PC-9 (cell line): ENCODE data around the gene UNG. TPM values are rescaled to one million over a fixed set of nuclear protein-coding genes. Genes with fewer than 3 reads are reported as not detected.

ENCODE experiments used
- BruUV-seq: library from RNA; stranded (reverse); fragments of 400-500 nt; replicated peaks from 2 replicates; lab custom pipeline; 2021; lab: Mats Ljungman, UMichigan
- CTCF ChIA-PET: fragments of 300-600 bp; sonication (Branson Sonifier 250); formaldehyde crosslinking; loops from one replicate; lab custom pipeline; 2022; ENCODE audit warnings: antibody characterized with exemption; lab: Charles Lee
- POLR2A ChIA-PET: fragments of 300-600 bp; sonication (Branson Sonifier 250); formaldehyde crosslinking; loops from one replicate; lab custom pipeline; 2022; ENCODE audit warnings: antibody characterized with exemption; ENCODE audit not compliant: unreplicated experiment; lab: Charles Lee
- DNase-seq, 2 experiments: peaks; one replicate each; pipeline versions ENCODE4 v3.0.0 to v3.0.0-alpha.2; 2015 to 2022; ENCODE audit warnings: mixed read lengths in 1 of 2
- H2AFZ ChIP-seq: fragments of 200-600 bp; sonication (generic); 2 replicates; pipeline ENCODE4 v1.8.1; 2017; ENCODE audit warnings: antibody characterized with exemption
- H3F3A ChIP-seq: fragments of 200-600 bp; sonication (generic); 2 replicates; pipeline ENCODE4 v1.8.1; 2017; ENCODE audit warnings: antibody characterized with exemption, mild to moderate bottlenecking, low read depth; ENCODE audit not compliant: insufficient read depth
- H3K27ac ChIP-seq: fragments of 200-600 bp; sonication (generic); 2 replicates; pipeline ENCODE4 v1.6.1; 2016; ENCODE audit warnings: mixed run types
- H3K27me3 ChIP-seq: fragments of 200-600 bp; sonication (generic); 2 replicates; pipeline ENCODE4 v1.6.1; 2016; ENCODE audit warnings: low read depth, mixed run types; ENCODE audit not compliant: insufficient read depth
- H3K36me3 ChIP-seq: fragments of 200-600 bp; sonication (generic); 2 replicates; pipeline ENCODE4 v1.6.1; 2016; ENCODE audit warnings: low read depth, mixed run types
- H3K4me1 ChIP-seq: fragments of 200-600 bp; sonication (generic); replicated peaks from 2 replicates; pipeline ENCODE4 v1.6.1; 2016; ENCODE audit warnings: mixed run types; ENCODE audit not compliant: insufficient read depth
- H3K4me2 ChIP-seq: fragments of 200-600 bp; sonication (generic); 2 replicates; pipeline ENCODE4 v1.6.1; 2017; ENCODE audit warnings: mixed run types
- H3K4me3 ChIP-seq: fragments of 200-600 bp; sonication (generic); 2 replicates; pipeline ENCODE4 v1.6.1; 2016; ENCODE audit warnings: mixed run types
- H3K79me2 ChIP-seq: fragments of 200-600 bp; sonication (generic); 2 replicates; pipeline ENCODE4 v1.6.1; 2017; ENCODE audit warnings: low read depth, mixed run types
- H3K9me2 ChIP-seq: fragments of 200-600 bp; sonication (generic); 2 replicates; pipeline ENCODE4 v1.8.1; 2017; ENCODE audit warnings: mild to moderate bottlenecking; ENCODE audit not compliant: insufficient read depth
- H3K9me3 ChIP-seq: fragments of 200-600 bp; sonication (generic); 2 replicates; pipeline ENCODE4 v1.8.1; 2016; ENCODE audit warnings: low read depth; ENCODE audit not compliant: insufficient read depth
- H4K20me1 ChIP-seq: fragments of 200-600 bp; sonication (generic); 2 replicates; pipeline ENCODE4 v1.8.1; 2017; ENCODE audit not compliant: insufficient read depth
- CTCF ChIP-seq: fragments of 200-600 bp; sonication (generic); conservative IDR thresholded peaks from 2 replicates; pipeline ENCODE4 v1.6.1; 2017; ENCODE audit warnings: mixed run types, antibody characterized with exemption, mild to moderate bottlenecking, moderate library complexity
- EZH2 ChIP-seq: fragments of 200-600 bp; sonication (generic); IDR thresholded peaks from 2 replicates; pipeline ENCODE4 v1.8.0; 2017; ENCODE audit warnings: antibody characterized with exemption, low read depth
- intact Hi-C: fragments of 100-400 bp; cut with micrococcal nuclease; formaldehyde crosslinking; loops from one replicate; pipeline ENCODE4 v1.10.0; 2022; ENCODE audit not compliant: unreplicated experiment
- total RNA-seq: library from RNA; stranded (reverse); gene quantifications from 2 replicates; pipeline ENCODE4 v1.2.3, GENCODE V29; 2021

Gene UNG
- total RNA-seq, 1 experiment from 2014 or later = 54.9 TPM

DNA sequence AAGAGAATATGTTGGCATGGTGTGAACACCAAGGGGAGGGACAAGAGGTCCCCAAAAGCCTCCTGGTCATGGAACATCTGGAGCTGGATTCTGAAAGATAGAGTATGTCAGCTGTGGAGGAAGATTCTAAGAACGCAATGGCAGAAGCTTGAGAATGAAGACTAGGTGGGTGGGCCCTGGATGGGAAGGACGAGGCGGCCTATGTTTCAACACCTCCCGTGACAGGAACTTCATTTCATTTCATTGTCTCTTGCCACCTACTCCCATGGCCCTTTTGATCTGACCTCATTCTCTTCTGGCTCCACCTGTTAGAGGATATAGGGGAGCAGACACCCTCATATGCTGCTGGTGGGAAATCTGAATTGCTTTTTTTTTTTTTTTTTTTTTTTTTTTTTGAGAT is 3.3 kb downstream of the UNG start:
- Histone ChIP-seq H3K9me3 (no peaks in the 10 kb centered on the region), H3F3A (no peaks in the 10 kb centered on the region), H3K36me3 (peaks cover 8% of the 10 kb centered on the region; the same call in 1 of the 2 replicates), H3K27me3 (no peaks in the 10 kb centered on the region), H3K4me1 (peaks cover 12% of the 10 kb centered on the region), H2AFZ (no peak overlapping the region), H3K79me2 (peaks cover 6% of the 10 kb centered on the region; the same call in 1 of the 2 replicates), H3K9me2 (no peaks in the 10 kb centered on the region), H3K4me3 (no peak overlapping the region), H4K20me1 (no peaks in the 10 kb centered on the region), H3K4me2 (no peak overlapping the region), H3K27ac (no peak overlapping the region)
- intact Hi-C loops = no loop called here
- BruUV-seq = no TSS peak
- no peak for TF ChIP-seq CTCF
- no peak for TF ChIP-seq EZH2
- DNase-seq = no peak
- ChIA-PET POLR2A (interaction anchor here (0.7 kb wide), 1 partner anchor 464 kb away, joined by 22 read pairs; no protein-coding TSS in a partner anchor), CTCF (interaction anchor here (0.6 kb wide), 1 partner anchor 23 kb away, joined by 4 read pairs; no protein-coding TSS in a partner anchor)

GRCh38 chr12:109102491-109102890 is 5.1 kb downstream of the UNG start:
- Histone ChIP-seq H3K27ac (no peak overlapping the region), H3F3A (no peaks in the 10 kb centered on the region), H3K9me3 (no peaks in the 10 kb centered on the region), H3K4me3 (no peak overlapping the region), H2AFZ (no peak overlapping the region), H3K9me2 (no peaks in the 10 kb centered on the region), H3K27me3 (no peaks in the 10 kb centered on the region), H3K4me1 (peaks cover 9% of the 10 kb centered on the region), H4K20me1 (no peaks in the 10 kb centered on the region), H3K79me2 (peaks cover 6% of the 10 kb centered on the region; the same call in 1 of the 2 replicates), H3K36me3 (peaks cover 8% of the 10 kb centered on the region; the same call in 1 of the 2 replicates), H3K4me2 (no peak overlapping the region)
- TF ChIP-seq EZH2 = no peak
- TF ChIP-seq CTCF = no peak
- POLR2A ChIA-PET = no interaction called here
- CTCF ChIA-PET = interaction anchor here (0.6 kb wide), 1 partner anchor 10 kb away, joined by 3 read pairs; no protein-coding TSS in a partner anchor
- intact Hi-C loops = no loop called here
- DNase-seq = no peak
- BruUV-seq = no TSS peak

GRCh38 chr12:109105176-109105575 is 7.8 kb downstream of the UNG start:
- no peak for TF ChIP-seq EZH2
- no peak for TF ChIP-seq CTCF
- Histone ChIP-seq H3F3A (no peaks in the 10 kb centered on the region), H3K9me3 (no peaks in the 10 kb centered on the region), H3K9me2 (no peaks in the 10 kb centered on the region), H3K4me2 (no peak overlapping the region), H3K4me3 (no peak overlapping the region), H4K20me1 (no peaks in the 10 kb centered on the region), H2AFZ (no peak overlapping the region), H3K36me3 (peaks cover 6% of the 10 kb centered on the region; the same call in 1 of the 2 replicates), H3K27ac (no peak overlapping the region), H3K4me1 (no peaks in the 10 kb centered on the region), H3K79me2 (peaks cover 3% of the 10 kb centered on the region; the same call in 1 of the 2 replicates), H3K27me3 (no peaks in the 10 kb centered on the region)
- ChIA-PET POLR2A (no interaction called here), CTCF (no interaction called here)
- intact Hi-C loops = no loop called here
- DNase-seq = no peak
- no TSS peak for BruUV-seq
